ENCODE data around the gene GINS2.

DNA sequence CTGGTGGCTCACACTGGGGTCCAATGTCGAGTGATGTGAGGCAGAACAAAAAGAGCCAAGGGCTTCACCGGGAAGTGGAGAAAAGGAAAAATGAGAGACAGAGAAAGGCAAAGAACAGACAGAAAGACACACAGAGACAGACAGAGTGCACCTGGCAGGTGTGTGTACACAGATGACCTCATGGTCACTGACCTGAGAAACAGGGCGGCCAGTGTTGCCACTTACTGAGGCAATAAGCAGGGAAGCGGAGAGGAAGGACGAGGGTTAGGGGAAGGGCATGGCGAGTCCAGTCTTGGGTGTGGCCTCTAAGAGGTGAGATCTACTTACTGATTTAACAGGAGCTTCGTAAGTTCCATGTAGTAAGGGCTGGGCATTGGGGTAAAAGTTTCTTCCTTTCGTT lies 7.5 kb downstream of the GINS2 start:
- TF ChIP-seq POLR2A (IDR thresholded peaks at IDR 0.05; ENCODE audit: low read length) (no peak), GATA1 (IDR thresholded peaks at IDR 0.05; ENCODE audit: low read depth, low read length) (no peak)
